ENCODE data around the gene IWS1. TPM values are rescaled to one million over a fixed set of nuclear protein-coding genes. Genes with fewer than 3 reads are reported as not detected.
A peak's percentile ranks its signal among the peaks of the same experiment; 100 is the strongest.

Gene IWS1
- total RNA-seq, 1 donor: 36.6 TPM

DNA sequence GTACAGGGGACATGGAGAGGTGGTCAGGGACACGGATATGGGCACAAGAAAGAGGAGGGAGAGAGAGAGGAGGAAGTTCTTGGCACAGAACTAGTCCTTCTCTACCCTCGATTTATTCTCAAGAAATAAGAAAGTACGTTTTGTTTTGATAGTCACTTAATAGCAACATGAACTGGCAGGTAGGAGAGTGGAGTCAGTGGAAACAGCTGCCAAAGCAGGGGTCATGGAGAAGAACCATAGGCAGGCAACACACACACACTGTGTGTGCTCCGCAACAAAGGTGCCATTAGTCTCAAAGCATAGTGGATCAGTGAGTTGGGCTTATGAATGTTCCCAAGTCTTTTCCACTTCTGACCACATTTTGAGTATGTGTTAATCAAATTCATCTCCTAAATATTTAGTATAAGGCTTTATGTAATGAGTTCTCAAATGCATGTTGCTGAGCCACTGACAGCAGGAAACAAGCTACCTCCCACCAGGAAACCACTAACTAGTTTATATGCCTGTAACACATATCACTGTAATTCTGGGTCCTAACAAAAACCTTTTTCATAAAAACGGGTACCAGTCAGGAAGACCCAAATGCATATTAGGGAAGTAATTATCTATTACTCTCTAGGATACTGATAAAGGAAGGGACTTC lies 41.1 kb downstream of the IWS1 start:
- TF ChIP-seq, protein P1, sequence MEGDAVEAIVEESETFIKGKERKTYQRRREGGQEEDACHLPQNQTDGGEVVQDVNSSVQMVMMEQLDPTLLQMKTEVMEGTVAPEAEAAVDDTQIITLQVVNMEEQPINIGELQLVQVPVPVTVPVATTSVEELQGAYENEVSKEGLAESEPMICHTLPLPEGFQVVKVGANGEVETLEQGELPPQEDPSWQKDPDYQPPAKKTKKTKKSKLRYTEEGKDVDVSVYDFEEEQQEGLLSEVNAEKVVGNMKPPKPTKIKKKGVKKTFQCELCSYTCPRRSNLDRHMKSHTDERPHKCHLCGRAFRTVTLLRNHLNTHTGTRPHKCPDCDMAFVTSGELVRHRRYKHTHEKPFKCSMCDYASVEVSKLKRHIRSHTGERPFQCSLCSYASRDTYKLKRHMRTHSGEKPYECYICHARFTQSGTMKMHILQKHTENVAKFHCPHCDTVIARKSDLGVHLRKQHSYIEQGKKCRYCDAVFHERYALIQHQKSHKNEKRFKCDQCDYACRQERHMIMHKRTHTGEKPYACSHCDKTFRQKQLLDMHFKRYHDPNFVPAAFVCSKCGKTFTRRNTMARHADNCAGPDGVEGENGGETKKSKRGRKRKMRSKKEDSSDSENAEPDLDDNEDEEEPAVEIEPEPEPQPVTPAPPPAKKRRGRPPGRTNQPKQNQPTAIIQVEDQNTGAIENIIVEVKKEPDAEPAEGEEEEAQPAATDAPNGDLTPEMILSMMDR (IDR thresholded peaks at IDR 0.05; ENCODE audit: extremely low read depth, low read depth, low read length): no peak
- peaks cover 83% of the 10 kb centered on the region for H3K36me3 ChIP-seq (ENCODE audit: insufficient read depth, low read length)

DNA sequence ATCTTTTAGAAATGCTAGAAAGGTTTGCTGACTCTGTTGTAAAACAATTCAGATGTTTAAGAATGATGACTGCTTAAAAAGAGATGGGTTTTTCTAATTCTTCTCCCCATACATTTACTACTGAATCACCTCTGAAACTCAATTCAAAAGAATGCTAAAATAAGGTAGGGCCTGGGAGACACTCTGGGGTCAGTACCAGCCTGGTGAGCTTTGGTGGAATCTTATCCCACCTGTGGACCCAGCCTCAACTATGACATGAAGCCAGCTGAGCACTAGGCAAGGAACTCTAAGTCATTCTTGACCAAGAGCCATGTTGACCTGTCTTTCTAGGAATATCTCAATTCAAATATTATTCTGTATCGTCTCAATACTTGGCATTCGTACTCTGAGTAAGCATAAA lies 44.3 kb downstream of the IWS1 start:
- TF ChIP-seq, protein P1 (IDR thresholded peaks at IDR 0.05; ENCODE audit: extremely low read depth, low read depth, low read length): no peak
- H3K36me3 ChIP-seq (ENCODE audit: insufficient read depth, low read length): peaks cover 58% of the 10 kb centered on the region
- H3K9me3 ChIP-seq (ENCODE audit: low read depth, low read length): no peaks in the 10 kb centered on the region
- no peak overlapping the region for H3K27ac ChIP-seq (ENCODE audit: low read depth, low read length)
- H3K27me3 ChIP-seq (ENCODE audit: insufficient read depth, low read length): no peaks in the 10 kb centered on the region
- no peak for DNase-seq (ENCODE audit: insufficient read length, low spot score, missing footprints)
- no peak overlapping the region for H2AFZ ChIP-seq (ENCODE audit: low read length)
- H3K4me1 ChIP-seq (ENCODE audit: insufficient read depth, low read length): peaks cover 6% of the 10 kb centered on the region
- peaks cover 8% of the 10 kb centered on the region for H4K20me1 ChIP-seq (ENCODE audit: insufficient read depth, low read length)
- no peak overlapping the region for H3K4me3 ChIP-seq (ENCODE audit: insufficient read depth, low read length)
- H3K4me2 ChIP-seq (ENCODE audit: insufficient read depth, low read length): no peak overlapping the region
- H3K79me2 ChIP-seq (ENCODE audit: insufficient read depth, low read length): no peaks in the 10 kb centered on the region

More for the DNA sequence above, 41.1 kb downstream of the IWS1 start:
- Histone ChIP-seq H4K20me1 (ENCODE audit: insufficient read depth, low read length) (peaks cover 10% of the 10 kb centered on the region), H3K4me1 (ENCODE audit: insufficient read depth, low read length) (peaks cover 6% of the 10 kb centered on the region), H3K79me2 (ENCODE audit: insufficient read depth, low read length) (peaks cover 3% of the 10 kb centered on the region), H3K9me3 (ENCODE audit: low read depth, low read length) (no peaks in the 10 kb centered on the region), H3K27me3 (ENCODE audit: insufficient read depth, low read length) (no peaks in the 10 kb centered on the region), H3K27ac (ENCODE audit: low read depth, low read length) (no peak overlapping the region), H3K4me2 (ENCODE audit: insufficient read depth, low read length) (no peak overlapping the region), H2AFZ (ENCODE audit: low read length) (no peak overlapping the region), H3K4me3 (ENCODE audit: insufficient read depth, low read length) (no peak overlapping the region)
- DNase-seq (ENCODE audit: insufficient read length, low spot score, missing footprints): peak; percentile 1

- Histone ChIP-seq H3K27me3 (ENCODE audit: insufficient read depth, low read length) (no peaks in the 10 kb centered on the region), H3K36me3 (ENCODE audit: insufficient read depth, low read length) (peaks cover 42% of the 10 kb centered on the region), H3K27ac (ENCODE audit: low read depth, low read length) (no peak overlapping the region), H4K20me1 (ENCODE audit: insufficient read depth, low read length) (peaks cover 5% of the 10 kb centered on the region), H3K79me2 (ENCODE audit: insufficient read depth, low read length) (no peaks in the 10 kb centered on the region), H2AFZ (ENCODE audit: low read length) (no peak overlapping the region), H3K4me3 (ENCODE audit: insufficient read depth, low read length) (no peak overlapping the region), H3K9me3 (ENCODE audit: low read depth, low read length) (no peaks in the 10 kb centered on the region), H3K4me1 (ENCODE audit: insufficient read depth, low read length) (no peaks in the 10 kb centered on the region), H3K4me2 (ENCODE audit: insufficient read depth, low read length) (no peak overlapping the region)
- no peak for DNase-seq (ENCODE audit: insufficient read length, low spot score, missing footprints)
- TF ChIP-seq, protein P1 (IDR thresholded peaks at IDR 0.05; ENCODE audit: extremely low read depth, low read depth, low read length): no peak
These were observed 46.2 kb downstream of the IWS1 start for GRCh38 chr2:127479866-127480743.

GRCh38 chr2:127479219-127479825 lies 47.0 kb downstream of the IWS1 start:
- no peak overlapping the region for H3K4me2 ChIP-seq (ENCODE audit: insufficient read depth, low read length)
- DNase-seq (ENCODE audit: insufficient read length, low spot score, missing footprints): peak; percentile 14
- H3K36me3 ChIP-seq (ENCODE audit: insufficient read depth, low read length): peaks cover 37% of the 10 kb centered on the region

More at GRCh38 chr2:127479219-127479825, 47.0 kb downstream of the IWS1 start:
- Histone ChIP-seq H3K4me3 (ENCODE audit: insufficient read depth, low read length) (no peak overlapping the region), H2AFZ (ENCODE audit: low read length) (no peak overlapping the region), H3K27ac (ENCODE audit: low read depth, low read length) (no peak overlapping the region), H3K27me3 (ENCODE audit: insufficient read depth, low read length) (no peaks in the 10 kb centered on the region), H3K9me3 (ENCODE audit: low read depth, low read length) (no peaks in the 10 kb centered on the region), H3K4me1 (ENCODE audit: insufficient read depth, low read length) (no peaks in the 10 kb centered on the region), H3K79me2 (ENCODE audit: insufficient read depth, low read length) (no peaks in the 10 kb centered on the region), H4K20me1 (ENCODE audit: insufficient read depth, low read length) (peaks cover 4% of the 10 kb centered on the region)
- TF ChIP-seq, protein P1 (IDR thresholded peaks at IDR 0.05; ENCODE audit: extremely low read depth, low read depth, low read length): peak; percentile 81
